ENCODE results near the gene ZNRF3.
"Not testable (repeated sequence)": the region's sequence is repeated elsewhere in the genome, so short reads cannot be mapped to it uniquely, and the experiment has no call there.

ZNRF3 gene

GRCh38 chr22:29012952-29013351 is 129.6 kb downstream of the ZNRF3 start:
- no peak for ATAC-seq

- ATAC-seq = no peak
Observed at GRCh38 chr22:29014293-29014692, 130.9 kb downstream of the ZNRF3 start.

GRCh38 chr22:29014773-29015172 is 131.4 kb downstream of the ZNRF3 start:
- no peak for ATAC-seq

DNA sequence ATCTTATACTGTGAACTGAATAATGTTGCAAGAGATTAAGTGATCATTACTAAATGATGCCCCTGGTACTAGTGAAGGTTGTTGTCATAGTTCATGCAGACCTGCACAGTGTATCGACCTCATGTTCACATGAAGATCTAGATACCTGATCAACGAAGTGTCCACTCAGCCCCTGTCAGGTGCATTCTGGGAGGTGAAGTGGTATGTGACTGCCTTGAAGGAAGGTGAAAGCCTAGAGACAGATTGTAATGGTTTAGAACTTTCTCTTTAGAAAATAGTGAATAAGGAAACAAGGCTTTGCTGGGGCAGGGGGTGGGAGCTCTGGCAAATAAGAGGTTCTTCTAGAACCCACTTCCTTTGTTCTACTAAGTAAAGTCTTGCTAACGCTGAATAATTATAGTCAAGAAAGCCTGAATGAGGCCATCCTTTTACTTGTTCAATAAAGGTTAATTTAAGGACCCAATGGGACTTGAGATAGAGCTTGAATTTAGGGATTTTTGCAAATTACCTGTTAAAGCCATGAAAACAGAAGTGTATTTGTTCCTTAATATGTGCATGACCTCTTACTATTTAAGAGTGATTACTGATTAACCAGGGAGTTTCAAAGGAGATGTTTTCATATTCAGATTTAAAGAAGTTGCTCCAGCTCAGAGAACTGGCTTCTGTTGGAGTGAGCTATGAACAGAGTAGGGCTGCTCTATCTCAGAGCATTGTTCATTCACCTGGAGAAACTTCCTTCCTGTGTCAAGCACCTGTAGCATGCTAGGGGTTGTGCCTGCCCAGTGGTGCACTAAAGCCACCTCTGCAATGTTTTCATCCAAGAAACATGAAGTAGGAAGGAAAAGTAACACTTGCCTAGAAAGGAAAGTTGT is 132.9 kb downstream of the ZNRF3 start:
- peak in 1 of 2 donors; percentile 60 for ATAC-seq

- no peak for ATAC-seq
Observed at GRCh38 chr22:29018293-29019189, 135.2 kb downstream of the ZNRF3 start.

GRCh38 chr22:29022101-29022817 is 138.9 kb downstream of the ZNRF3 start:
- ATAC-seq = no peak

GRCh38 chr22:29023172-29023796 is 139.9 kb downstream of the ZNRF3 start:
- no peak for ATAC-seq

DNA sequence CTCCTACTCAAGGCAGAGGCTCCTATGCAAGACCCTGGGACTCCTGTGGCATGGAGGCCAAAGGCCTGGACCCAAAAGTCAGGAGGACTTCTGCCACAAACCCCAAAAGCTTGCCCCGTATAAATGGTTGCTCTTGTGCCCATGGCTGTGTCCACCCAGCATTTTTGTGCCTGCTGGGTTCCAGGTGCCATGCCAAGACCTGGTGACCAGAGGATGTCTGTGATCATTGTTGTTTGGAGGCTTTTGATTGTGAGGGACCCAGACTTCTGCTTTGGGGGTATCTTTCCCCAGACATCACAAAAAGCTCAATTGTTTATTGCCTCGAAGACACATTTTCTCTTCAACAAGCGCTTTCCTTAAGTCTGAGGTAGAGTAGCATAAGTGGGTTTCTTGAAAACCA is 143.2 kb downstream of the ZNRF3 start:
- no peak for ATAC-seq

GRCh38 chr22:29028468-29028867 is 145.1 kb downstream of the ZNRF3 start:
- ATAC-seq = no peak

DNA sequence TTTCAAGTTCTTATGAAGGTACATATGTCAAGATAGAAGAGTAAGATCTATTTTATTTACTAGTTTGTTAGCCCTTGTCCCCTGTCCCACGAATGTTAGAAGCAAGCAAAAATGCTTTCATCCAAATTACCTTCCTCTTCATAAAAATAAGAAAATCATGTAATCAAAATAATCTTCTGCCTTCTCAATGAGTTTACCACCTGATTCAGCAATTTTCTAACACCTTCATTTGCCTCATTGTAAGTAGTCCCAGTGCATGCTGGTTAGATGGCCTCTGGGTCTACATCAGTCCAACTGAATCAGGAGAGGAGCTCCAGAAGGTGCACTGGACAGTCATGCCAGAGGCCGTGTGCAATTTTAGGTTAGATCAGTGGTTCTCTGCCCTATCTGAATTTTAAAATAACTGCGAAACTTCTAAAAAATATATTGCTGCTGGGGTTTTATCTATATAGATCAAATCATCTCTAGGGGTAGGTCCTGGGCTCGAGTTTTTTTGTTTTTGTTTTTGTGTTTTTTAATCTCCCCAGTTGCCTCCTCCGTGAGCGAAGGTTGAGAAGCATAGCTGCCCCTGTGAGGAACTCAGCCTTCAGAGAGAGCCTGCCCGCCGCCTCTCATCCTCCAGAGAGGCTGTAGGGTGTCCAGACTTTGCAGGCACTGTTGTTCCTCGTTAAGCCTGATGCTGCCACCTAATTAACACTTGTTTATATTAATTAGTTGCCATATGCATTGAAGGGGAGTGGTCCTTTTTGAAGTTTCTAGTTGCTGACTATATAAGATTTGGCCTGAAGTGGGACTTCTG is 146.0 kb downstream of the ZNRF3 start:
- ATAC-seq = no peak

DNA sequence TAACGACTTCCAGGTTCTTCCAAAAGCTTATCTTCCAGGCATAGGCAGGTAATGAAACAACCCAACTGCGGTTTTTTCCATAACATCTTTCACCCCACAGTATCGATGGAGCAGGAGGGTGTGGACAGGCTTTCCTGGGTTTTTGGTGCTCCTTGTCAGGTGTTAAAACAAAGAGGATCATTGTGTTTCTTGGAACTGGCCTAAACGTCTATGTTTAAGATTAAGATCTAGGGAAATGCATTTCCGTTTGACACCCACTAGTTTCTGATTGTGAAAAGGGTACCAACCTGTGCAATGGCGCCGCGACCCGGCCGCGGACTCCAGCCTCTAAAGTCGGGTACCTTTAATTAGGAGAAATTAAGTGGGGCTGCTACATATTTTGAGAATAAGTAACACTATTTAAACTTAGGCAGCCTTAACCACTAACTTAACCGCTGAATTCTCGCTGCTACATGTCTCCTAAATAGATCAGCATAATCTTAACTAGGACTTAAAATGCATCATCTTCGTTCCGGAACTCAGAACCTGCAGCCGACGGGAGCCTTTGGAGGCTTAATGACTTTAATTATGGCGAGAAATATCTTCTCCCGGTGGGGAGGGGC is 146.7 kb downstream of the ZNRF3 start:
- no peak for ATAC-seq

DNA sequence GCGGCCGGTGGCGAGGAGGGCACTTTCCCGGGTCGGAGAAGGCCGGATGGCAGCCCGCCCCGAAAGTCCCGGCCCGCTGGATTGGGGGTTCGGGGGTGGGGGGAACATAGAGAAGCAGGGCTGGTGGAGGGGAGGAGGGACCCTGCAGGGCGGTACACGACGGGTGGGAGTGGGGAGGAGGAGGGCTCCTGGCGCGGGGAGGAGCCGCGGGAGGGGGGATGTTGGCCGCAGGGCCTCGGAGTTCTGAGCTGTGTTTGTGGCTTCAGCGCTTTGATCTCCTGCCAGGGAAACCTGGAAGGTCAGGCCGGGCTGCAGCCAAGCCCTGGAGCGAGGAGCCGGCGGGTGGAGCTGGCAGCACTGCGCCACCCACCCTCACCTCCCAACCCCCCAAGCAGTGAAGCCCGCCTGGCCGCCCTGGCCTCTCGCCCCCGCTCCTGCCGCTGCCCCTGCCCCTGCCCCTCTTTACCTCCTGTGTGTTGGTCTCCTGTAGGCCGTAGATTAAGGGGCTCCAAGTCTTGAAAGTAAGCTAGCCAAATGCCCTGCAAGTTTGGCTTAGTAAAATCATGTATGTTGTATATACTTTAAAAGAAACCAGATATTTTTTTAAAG is 147.3 kb downstream of the ZNRF3 start:
- no peak for ATAC-seq

GRCh38 chr22:29031227-29032011 is 148.0 kb downstream of the ZNRF3 start:
- no peak for ATAC-seq

DNA sequence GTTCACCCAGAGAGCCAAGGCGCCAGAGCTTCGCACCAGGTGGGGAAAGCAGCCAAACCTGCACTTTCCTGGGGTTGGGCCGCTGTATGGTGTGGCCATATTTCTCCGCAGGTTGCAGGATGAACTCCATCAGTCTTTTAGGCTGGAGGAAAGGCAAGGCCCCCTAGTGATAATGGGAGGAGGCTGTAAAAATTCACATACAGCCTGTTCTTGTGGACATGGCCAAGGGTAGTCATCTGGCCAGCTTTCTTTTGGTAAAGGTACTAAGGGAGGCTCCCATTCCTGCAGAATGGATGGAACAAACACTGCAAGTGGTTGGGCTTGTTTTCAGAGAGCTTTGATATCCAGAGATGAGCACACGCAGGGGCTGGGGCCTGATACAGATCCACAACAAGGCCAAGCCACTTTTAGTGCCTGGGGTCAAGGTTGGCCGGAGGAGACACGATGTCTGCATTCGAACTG is 148.7 kb downstream of the ZNRF3 start:
- no peak for ATAC-seq

DNA sequence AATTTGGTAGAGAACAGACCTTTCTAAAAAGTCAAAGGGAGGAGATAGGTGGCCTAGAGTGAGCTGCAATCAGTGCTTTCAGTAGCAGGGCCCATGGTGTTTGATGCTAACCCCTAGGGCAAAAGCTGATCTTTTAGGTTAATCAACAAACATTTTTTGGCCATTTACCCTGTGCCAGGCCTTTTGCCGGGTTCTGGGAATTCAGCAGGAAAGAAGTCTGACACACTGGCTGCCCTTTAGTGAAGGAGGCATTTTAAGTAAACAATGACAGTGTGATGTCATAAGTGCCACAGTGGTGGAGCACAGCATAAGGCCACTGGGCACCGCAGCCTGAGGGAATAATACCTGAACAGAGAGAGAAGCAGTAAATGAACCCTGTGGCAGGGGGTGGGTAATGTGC is 149.2 kb downstream of the ZNRF3 start:
- no peak for ATAC-seq

DNA sequence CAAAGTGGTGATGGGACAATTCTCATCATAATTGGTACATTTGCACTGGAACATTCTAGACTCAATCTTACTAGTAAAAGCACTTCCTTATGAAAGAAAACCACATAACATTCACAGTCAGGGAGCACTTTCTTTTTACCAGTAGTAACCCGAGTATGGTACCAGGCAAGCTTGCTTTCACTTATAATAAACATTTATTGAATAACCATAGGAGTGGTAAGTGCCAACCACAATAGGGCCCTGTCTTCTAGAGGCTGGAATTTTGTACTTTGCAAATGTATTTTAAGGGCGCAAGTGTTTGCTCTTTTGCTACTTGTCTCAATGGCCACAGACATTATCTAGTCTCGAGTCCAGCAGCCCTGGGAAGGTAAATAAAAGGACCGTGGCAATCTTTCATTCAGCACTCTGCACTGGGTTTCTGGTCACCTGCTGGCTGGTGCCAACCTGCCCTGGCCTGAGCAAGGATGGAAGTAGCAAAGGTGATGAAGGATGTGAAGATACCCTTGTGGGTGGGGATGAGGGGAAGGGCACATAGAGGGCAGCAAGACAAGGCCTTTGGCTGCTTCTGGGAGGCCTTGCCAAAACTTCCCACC is 154.1 kb downstream of the ZNRF3 start:
- ATAC-seq = no peak

GRCh38 chr22:29039148-29039547 is 155.8 kb downstream of the ZNRF3 start:
- ATAC-seq = no peak

GRCh38 chr22:29039684-29040083 is 156.3 kb downstream of the ZNRF3 start:
- not testable (repeated sequence) for ATAC-seq

Measured in activated CD4-positive, CD25-positive, alpha-beta regulatory T cell treated with anti-CD3 and anti-CD28 coated beads, Interleukin-2, amount 50 U/mL, for 24 hours (primary cell).